ENCODE measurements around the gene NTRK1.

DNA sequence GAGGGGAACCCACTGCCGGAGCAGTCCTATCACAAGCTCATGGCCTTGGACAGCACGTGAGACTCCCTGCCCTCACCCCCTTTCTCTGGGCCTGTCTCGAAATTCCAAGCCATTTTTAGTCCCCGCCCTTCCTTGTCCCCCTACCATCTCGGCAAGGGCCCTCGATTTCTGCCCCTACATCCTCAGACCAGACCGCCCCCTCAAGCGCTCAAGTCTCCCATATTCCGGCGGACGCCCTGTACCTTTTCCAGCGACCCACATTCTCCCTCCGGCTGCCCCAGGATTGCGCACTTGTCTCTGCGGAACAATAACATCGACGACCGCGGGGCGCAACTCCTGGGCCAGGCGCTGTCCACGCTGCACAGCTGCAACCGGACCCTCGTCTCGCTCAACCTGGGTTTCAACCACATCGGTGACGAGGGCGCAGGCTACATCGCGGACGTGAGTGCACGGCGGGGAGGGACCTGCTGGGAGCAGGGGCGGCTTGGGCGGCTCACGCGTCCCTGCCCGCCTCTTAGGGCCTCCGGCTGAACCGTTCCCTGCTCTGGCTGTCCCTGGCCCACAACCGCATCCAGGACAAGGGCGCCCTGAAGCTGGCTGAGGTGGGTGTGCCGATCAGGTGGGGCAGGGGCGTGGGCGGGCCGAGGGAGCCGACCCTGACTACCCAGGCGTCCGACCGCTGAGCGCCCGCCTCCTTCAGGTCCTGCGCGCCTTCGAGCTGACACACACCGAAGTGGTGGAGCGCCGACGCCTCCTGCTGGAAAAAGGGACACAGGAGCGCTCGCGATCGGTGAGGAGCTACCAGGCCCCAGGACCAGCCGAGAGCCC, 66.8 kb downstream of the NTRK1 start:
- peak; percentile 55 for TF ChIP-seq CTCF (IDR thresholded peaks at IDR 0.05; ENCODE audit: low read depth, low read length)
- no peak for TF ChIP-seq POLR2A (IDR thresholded peaks at IDR 0.05; ENCODE audit: extremely low read depth, insufficient read length)
- TF ChIP-seq, protein P1, sequence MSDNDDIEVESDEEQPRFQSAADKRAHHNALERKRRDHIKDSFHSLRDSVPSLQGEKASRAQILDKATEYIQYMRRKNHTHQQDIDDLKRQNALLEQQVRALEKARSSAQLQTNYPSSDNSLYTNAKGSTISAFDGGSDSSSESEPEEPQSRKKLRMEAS (IDR thresholded peaks at IDR 0.05; ENCODE audit: low read depth, low read length), result no peak
- TF ChIP-seq MYC (IDR thresholded peaks at IDR 0.05; ENCODE audit: low read depth, low read length), result no peak
